Lower lobe of right lung (tissue), 2 donors: Measurements from ENCODE around the gene TMEM41B. TPM values are rescaled to one million over a fixed set of nuclear protein-coding genes. Genes with fewer than 3 reads are reported as not detected.
"Not testable (repeated sequence)": the region's sequence is repeated elsewhere in the genome, so short reads cannot be mapped to it uniquely, and the experiment has no call there.

Source experiments
- ATAC-seq, 2 donors: fragments of 200-7000 bp; cut with Tn5 transposase; one replicate each; pipeline ENCODE4 v1.9.1; 2020 to 2022; ENCODE audit warnings: mild to moderate bottlenecking in 2 of 2, moderate library complexity in 2 of 2
- DNase-seq: peaks from one replicate; pipeline ENCODE4 v3.0.0-alpha.2; 2020
- H3K27ac ChIP-seq: fragments of 200-600 bp; one replicate; pipeline ENCODE4 v1.8.0; 2022
- H3K27me3 ChIP-seq: fragments of 200-600 bp; one replicate; pipeline ENCODE4 v1.8.0; 2022; ENCODE audit warnings: low read depth
- H3K36me3 ChIP-seq: fragments of 200-600 bp; one replicate; pipeline ENCODE4 v1.8.0; 2022; ENCODE audit warnings: mild to moderate bottlenecking
- H3K4me1 ChIP-seq: fragments of 200-600 bp; one replicate; pipeline ENCODE4 v1.8.0; 2022
- H3K4me3 ChIP-seq: fragments of 200-600 bp; one replicate; pipeline ENCODE4 v1.8.0; 2022; ENCODE audit warnings: mild to moderate bottlenecking
- H3K9me3 ChIP-seq: fragments of 200-600 bp; one replicate; pipeline ENCODE4 v1.8.0; 2022
- CTCF ChIP-seq: fragments of 200-600 bp; IDR thresholded peaks from one replicate; pipeline ENCODE4 v1.8.0; 2022; ENCODE audit warnings: antibody characterized with exemption, mild to moderate bottlenecking
- intact Hi-C: fragments of 100-400 bp; cut with DNase I; formaldehyde crosslinking; loops from one replicate; pipeline ENCODE4 v1.11.0; 2022
- total RNA-seq: library from RNA; stranded (reverse); fragmentation: NEBNext Ultra II Directional; extraction: Animal tissue kit (Norgen Biotek cat#: 25700); gene quantifications from one replicate; pipeline ENCODE4 v1.2.1, GENCODE V29; 2021
- donor health status: DM: no; HTN: yes; CAD: no; lungs with severe emphysema.

Gene TMEM41B
- total RNA-seq, 1 donor from 2014 or later, result 58.1 TPM

DNA sequence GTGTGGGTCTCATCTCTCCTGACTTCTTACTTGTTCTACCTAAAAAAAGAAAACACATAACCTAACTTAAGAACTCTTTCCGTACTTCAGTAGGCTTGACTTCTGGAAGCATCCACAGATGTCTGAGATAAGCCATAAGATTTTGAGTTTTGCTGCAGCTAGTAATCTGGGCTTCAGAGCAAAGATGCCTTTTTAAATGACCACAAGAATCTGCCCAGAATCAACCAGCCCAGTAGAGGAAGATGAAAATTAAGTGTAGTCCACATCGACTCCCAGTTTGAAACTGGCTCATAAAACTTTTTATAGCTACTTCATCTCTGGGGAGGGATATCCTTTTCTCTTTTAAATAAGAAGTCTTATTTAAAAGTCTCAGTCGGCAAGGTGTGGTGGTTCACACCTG is 60.0 kb downstream of the TMEM41B start:
- Histone ChIP-seq H3K9me3 (no peaks in the 10 kb centered on the region), H3K4me3 (no peak overlapping the region), H3K36me3 (peaks cover 14% of the 10 kb centered on the region), H3K4me1 (peaks cover 17% of the 10 kb centered on the region), H3K27me3 (no peaks in the 10 kb centered on the region), H3K27ac (no peak overlapping the region)
- TF ChIP-seq CTCF, result no peak
- ATAC-seq (no peak), DNase-seq (no peak)
- intact Hi-C loops, result no loop called here

DNA sequence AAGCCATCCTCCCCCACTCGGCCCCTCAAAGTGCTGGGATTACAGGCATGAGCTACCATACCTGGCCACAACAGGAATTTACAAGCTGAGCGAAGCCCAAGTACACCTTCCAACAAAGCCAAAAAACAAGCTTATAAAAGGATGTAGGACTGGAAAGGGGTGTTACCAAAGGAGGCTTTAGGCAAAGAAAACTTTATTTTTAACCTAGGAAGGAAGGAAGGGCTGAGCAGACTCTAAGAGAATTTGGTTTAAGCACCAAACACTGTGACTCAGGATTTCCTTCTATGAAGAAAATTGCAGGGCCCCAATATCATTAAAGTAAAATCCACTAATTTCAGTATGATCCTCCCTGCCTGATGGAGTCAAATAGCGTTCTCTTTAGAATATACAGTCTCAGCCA is 61.3 kb downstream of the TMEM41B start:
- H3K9me3 ChIP-seq, result no peaks in the 10 kb centered on the region
- H3K27ac ChIP-seq, result no peak overlapping the region
- H3K27me3 ChIP-seq, result no peaks in the 10 kb centered on the region
- TF ChIP-seq CTCF, result no peak
- DNase-seq (no peak), ATAC-seq (no peak)
- intact Hi-C loops, result no loop called here
- peaks cover 17% of the 10 kb centered on the region for H3K4me1 ChIP-seq
- peaks cover 14% of the 10 kb centered on the region for H3K36me3 ChIP-seq
- no peak overlapping the region for H3K4me3 ChIP-seq

- peaks cover 14% of the 10 kb centered on the region for H3K36me3 ChIP-seq
- ATAC-seq (no peak), DNase-seq (no peak)
- no peaks in the 10 kb centered on the region for H3K9me3 ChIP-seq
- no peak for TF ChIP-seq CTCF
- H3K4me1 ChIP-seq, result peaks cover 25% of the 10 kb centered on the region
- H3K27ac ChIP-seq, result no peak overlapping the region
- H3K4me3 ChIP-seq, result no peak overlapping the region
- intact Hi-C loops, result no loop called here
- H3K27me3 ChIP-seq, result no peaks in the 10 kb centered on the region
Measured at GRCh38 chr11:9251311-9251710, 63.1 kb downstream of the TMEM41B start.

DNA sequence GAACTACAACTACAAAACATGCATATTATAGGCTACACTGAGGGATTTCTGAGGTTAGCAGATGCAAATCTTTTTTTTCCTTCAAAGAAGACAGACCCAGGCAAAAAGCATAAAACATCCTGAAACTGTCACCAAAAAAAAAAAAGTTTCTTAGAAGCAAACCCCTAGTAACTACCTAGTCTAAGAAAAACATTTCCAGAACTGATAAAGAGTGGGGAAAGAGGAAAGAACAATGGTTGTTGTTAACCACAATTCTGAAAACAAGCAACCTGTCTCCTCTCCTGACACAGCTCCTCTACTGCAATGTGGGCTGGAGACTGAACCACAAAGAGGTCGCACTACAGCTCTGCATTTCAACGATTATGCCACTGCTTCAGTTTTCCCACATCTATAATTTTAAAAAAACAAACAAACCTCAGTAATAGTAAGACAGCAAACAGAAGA is 64.2 kb downstream of the TMEM41B start:
- no peak overlapping the region for H3K4me3 ChIP-seq
- H3K4me1 ChIP-seq, result peaks cover 30% of the 10 kb centered on the region
- intact Hi-C loops, result no loop called here
- DNase-seq, result no peak
- H3K27ac ChIP-seq, result no peak overlapping the region
- ATAC-seq, result peak in 1 of 2 donors; percentile 31
- peaks cover 8% of the 10 kb centered on the region for H3K36me3 ChIP-seq
- no peaks in the 10 kb centered on the region for H3K9me3 ChIP-seq
- no peak for TF ChIP-seq CTCF
- H3K27me3 ChIP-seq, result no peaks in the 10 kb centered on the region

DNA sequence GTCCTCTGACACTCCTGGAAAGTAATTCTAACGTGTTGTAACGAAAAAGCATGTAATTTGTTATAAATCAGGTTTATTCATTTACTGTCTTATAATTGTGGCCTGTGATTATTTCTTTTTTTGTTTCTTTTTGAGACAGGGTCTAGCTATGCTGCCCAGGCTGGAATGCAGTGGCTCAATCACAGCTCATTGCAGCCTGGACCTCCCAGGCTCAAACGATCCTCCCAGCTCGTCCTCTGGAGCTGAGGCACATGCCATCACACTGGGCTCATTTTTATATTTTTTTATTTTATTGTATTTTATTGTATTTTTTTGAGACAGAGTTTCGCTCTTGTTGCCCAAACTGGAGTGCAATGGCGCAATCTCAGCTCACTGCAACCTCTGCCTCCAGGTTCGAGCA is 65.1 kb downstream of the TMEM41B start:
- H3K4me3 ChIP-seq, result no peak overlapping the region
- H3K4me1 ChIP-seq, result peaks cover 30% of the 10 kb centered on the region
- H3K27me3 ChIP-seq, result no peaks in the 10 kb centered on the region
- no peak overlapping the region for H3K27ac ChIP-seq
- no peaks in the 10 kb centered on the region for H3K9me3 ChIP-seq
- TF ChIP-seq CTCF, result no peak
- H3K36me3 ChIP-seq, result peaks cover under 1% of the 10 kb centered on the region
- no peak for DNase-seq
- intact Hi-C loops, result no loop called here
- no peak for ATAC-seq

DNA sequence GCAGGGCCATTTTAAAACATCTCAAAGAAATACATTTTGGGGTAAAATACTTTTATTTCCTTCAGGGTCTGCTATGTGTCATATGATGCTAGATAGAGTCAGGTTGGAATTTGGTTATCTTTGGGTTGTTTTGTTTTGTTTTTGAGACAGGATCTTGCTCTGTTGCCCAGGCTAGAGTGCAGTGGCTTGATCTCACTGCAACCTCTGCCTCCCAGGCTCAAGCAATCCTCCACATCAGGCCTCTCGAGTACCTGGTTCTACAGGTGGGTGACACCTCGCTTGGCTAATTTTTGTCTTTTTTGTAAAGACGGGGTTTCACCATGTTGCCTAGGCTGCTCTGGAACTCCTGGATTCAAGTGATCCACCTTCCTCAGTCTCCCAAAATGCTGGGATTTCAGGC is 66.5 kb downstream of the TMEM41B start:
- no peak overlapping the region for H3K27ac ChIP-seq
- no peak overlapping the region for H3K4me3 ChIP-seq
- TF ChIP-seq CTCF, result no peak
- intact Hi-C loops, result no loop called here
- no peaks in the 10 kb centered on the region for H3K27me3 ChIP-seq
- H3K4me1 ChIP-seq, result peaks cover 30% of the 10 kb centered on the region
- no peaks in the 10 kb centered on the region for H3K9me3 ChIP-seq
- DNase-seq, result no peak
- ATAC-seq, result no peak
- no peaks in the 10 kb centered on the region for H3K36me3 ChIP-seq

- H3K9me3 ChIP-seq, H3K4me3 ChIP-seq, ATAC-seq, H3K27me3 ChIP-seq, DNase-seq, intact Hi-C loops, H3K36me3 ChIP-seq, H3K27ac ChIP-seq: not testable (repeated sequence)
- peaks cover 12% of the 10 kb centered on the region for H3K4me1 ChIP-seq
Measured at GRCh38 chr11:9236242-9236641, 78.2 kb downstream of the TMEM41B start.
